ENCODE data around the gene HCLS1.
"Not testable (repeated sequence)": the region's sequence is repeated elsewhere in the genome, so short reads cannot be mapped to it uniquely, and the experiment has no call there.

Gene HCLS1

DNA sequence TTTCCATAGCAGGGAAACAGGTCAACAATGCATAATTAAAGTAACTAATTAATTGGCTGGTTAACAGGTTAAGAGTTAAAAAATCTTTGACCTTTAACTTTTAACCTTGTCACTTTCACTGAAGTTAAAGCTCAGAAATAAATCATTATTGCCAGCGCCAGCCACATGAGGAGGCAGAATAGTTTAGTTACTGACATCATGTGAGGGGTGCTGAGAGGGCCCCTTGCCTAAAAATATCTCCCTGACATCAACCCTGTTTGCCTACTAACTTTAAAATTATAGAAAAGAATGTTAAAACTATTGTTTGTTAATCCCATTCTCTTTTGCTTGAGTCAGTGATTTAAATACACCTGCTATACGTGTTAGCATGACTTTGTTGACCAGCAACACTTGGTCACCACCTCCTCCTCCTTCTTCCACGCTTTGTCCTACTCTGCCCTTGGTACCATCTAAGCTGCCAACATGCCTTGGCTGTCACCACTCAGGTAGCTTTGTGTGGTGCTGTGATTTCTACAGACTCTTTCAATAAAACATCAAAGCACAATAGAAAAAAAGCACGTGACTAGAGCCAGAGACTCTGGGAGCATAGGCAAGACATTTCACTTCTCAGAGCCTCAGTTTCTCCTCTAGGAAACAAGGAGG, 64.8 kb downstream of the HCLS1 start:
- DNase-seq (ENCODE audit: low read depth) = no peak

DNA sequence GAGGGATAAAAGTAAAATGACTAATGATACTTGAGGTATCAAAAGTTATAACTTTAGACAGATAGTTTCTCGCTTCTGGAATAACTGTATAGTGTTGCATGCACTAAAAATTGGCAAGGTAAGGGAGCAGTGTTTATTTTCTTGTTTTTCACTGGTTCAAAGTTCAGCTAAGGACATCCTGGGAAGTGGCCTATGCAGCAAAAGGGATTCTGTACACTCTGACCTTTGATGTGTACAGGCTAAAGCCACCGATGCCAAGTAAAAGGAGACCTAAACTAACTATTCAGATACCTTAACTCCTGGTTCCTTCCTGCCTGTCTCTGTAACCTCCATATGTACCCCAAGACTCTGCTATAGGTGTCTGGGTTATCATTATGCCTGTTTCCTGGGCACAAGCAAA, 65.9 kb downstream of the HCLS1 start:
- DNase-seq (ENCODE audit: low read depth) = no peak

DNA sequence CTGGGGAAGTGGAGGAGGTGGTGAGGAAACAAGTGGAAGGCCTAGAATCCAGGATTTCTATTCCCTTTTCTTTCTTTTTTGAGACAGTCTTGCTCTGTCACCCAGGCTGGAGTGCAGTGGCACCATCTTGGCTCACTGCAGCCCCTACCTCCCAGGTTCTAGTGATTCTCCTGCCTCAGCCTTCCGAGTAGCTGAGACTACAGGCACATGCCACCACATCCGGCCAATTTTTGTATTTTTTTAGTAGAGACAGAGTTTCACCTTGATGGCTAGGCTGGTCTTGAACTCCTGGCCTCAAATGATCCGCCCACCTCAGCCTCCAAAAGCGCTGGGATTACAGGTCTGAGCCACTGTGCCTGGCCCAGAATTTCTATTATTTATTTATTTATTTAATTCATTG, 66.9 kb downstream of the HCLS1 start:
- not testable (repeated sequence) for DNase-seq (ENCODE audit: low read depth)

GRCh38 chr3:121592856-121593702, 67.6 kb downstream of the HCLS1 start, which contains the start of gene FBXO40:
Gene FBXO40, plus strand, starts transcription at chr3:121593379. Its CDS starts 27,197 bp downstream, at chr3:121620576.
- DNase-seq (ENCODE audit: low read depth) = no peak

DNA sequence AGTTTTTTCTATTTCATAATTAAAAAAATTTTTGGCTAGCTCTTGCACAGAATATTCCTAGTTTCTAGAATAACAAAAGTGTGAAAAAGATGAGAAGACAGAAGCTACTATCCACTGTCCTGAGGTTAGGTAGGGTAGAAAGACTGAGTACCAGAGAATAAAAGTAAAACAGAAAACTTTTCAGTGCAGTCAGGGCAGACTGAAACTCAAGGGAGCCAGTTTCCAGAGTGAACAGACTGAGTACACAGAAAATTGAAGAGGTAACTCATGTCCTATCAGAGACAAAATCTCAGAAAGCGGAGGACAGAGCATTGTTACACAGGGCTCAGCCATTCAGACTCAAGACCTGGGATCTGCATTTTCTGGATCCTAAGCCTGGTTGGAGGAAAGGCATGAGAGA, 76.3 kb downstream of the HCLS1 start:
- no peak for DNase-seq (ENCODE audit: low read depth)

- DNase-seq (ENCODE audit: low read depth) = no peak
Observed at GRCh38 chr3:121581691-121582090, 79.0 kb downstream of the HCLS1 start.
